ENCODE results near the gene DMAC2L. TPM values are rescaled to one million over a fixed set of nuclear protein-coding genes. Genes with fewer than 3 reads are reported as not detected.

DMAC2L gene
- total RNA-seq, 2 experiments from 2014 or later: 13.8 to 33.0 TPM

DNA sequence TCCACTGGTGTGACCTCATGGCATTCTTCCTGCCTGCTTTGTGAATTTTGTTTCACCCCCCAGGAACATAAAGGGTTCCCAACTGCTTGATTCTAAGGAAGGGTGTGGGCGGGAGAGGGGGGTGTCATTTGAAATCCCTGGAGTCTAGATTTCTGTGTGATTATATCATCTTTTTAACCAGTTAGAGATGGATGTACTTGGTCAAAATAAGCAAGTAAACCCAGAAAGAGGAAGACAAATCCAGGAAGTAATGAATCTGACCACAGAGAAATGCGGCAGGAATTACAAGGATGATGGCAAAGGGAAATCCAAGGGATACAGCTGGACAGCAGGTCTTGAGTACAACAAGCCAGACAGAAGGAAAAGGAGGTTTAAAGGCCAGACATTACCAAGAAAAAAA lies 38.9 kb downstream of the DMAC2L start:
- CTCF ChIA-PET (ENCODE audit: unreplicated experiment): no interaction called here
- H3K9me3 ChIP-seq (ENCODE audit: low read length): no peaks in the 10 kb centered on the region
- POLR2A ChIA-PET: interaction anchor here (0.5 to 0.7 kb wide), 2 partner anchors 203 to 684 kb away, joined by 3 to 7 read pairs; no protein-coding TSS in a partner anchor

DNA sequence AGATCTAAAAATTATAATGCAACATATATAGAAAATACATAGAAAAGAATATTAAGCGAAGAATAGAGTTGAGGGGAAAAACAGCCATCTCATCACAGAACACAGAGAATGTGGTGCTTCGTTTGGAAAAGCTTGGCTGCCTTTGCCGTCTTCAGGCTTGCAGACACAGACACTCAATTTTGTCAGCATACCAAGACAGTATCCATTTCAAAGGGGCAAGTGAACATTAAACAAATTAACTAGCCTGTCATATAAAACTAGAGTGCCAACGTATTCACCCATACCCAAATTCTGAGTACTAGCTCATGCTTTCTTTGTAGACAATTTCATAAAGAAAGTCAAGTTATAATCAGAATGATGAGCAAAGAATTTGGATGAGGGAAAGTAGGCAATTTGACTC lies 40.5 kb downstream of the DMAC2L start:
- POLR2A ChIA-PET: no interaction called here
- no TSS peak for BruUV-seq (replicated peaks)

More for the DNA sequence above, 38.9 kb downstream of the DMAC2L start:
- Histone ChIP-seq H3K36me3 (ENCODE audit: insufficient read depth, low read length) (no peaks in the 10 kb centered on the region), H3K9me2 (ENCODE audit: insufficient read depth, low read length) (no peaks in the 10 kb centered on the region), H3K79me2 (ENCODE audit: insufficient read depth, low read depth, low read length) (no peaks in the 10 kb centered on the region), H3K4me1 (ENCODE audit: insufficient read depth, low read length, poor library complexity, severe bottlenecking) (no peaks in the 10 kb centered on the region), H4K20me1 (ENCODE audit: insufficient read depth, low read length) (no peaks in the 10 kb centered on the region), H2AFZ (ENCODE audit: low read length) (no peak overlapping the region), H3K27ac (ENCODE audit: low read depth, low read length, poor library complexity, severe bottlenecking) (no peak overlapping the region), H3K4me2 (ENCODE audit: low read length) (no peak overlapping the region), H3K4me3 (ENCODE audit: low read depth, low read length, poor library complexity, severe bottlenecking) (no peak overlapping the region)
- TF ChIP-seq, protein P1, sequence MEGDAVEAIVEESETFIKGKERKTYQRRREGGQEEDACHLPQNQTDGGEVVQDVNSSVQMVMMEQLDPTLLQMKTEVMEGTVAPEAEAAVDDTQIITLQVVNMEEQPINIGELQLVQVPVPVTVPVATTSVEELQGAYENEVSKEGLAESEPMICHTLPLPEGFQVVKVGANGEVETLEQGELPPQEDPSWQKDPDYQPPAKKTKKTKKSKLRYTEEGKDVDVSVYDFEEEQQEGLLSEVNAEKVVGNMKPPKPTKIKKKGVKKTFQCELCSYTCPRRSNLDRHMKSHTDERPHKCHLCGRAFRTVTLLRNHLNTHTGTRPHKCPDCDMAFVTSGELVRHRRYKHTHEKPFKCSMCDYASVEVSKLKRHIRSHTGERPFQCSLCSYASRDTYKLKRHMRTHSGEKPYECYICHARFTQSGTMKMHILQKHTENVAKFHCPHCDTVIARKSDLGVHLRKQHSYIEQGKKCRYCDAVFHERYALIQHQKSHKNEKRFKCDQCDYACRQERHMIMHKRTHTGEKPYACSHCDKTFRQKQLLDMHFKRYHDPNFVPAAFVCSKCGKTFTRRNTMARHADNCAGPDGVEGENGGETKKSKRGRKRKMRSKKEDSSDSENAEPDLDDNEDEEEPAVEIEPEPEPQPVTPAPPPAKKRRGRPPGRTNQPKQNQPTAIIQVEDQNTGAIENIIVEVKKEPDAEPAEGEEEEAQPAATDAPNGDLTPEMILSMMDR (conservative IDR thresholded peaks at IDR 0.05; ENCODE audit: low read length): no peak
- TF ChIP-seq EZH2phosphoT487 (IDR thresholded peaks at IDR 0.05; ENCODE audit: borderline replicate concordance, low read depth, low read length): no peak
- intact Hi-C loops (cut with micrococcal nuclease; ENCODE audit: unreplicated experiment): no loop called here
- no TSS peak for BruUV-seq (replicated peaks)
- no peak for DNase-seq (ENCODE audit: low spot score)

DNA sequence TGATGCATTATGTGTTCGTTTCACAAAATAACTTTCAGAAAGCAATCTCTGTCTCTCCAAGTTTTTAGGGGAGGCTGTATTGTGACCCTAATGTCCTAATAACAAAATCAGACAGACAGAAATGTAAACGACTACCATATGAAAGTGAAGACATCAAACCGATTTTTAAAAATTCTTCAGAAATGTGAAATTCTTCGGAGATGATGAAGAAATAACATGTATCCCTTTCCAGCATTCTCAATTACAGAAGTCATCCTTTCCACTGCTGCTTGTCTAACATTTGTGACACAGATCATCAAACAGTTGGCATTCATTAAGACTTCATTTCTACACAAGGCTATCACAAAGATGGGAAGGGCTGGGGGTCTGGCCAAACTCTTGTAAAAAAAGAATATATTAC lies 41.0 kb downstream of the DMAC2L start:
- ChIA-PET POLR2A (interaction anchor here (0.6 kb wide), 1 partner anchor 755 kb away, joined by 3 read pairs; no protein-coding TSS in a partner anchor), CTCF (ENCODE audit: unreplicated experiment) (no interaction called here)
- TF ChIP-seq EZH2phosphoT487 (IDR thresholded peaks at IDR 0.05; ENCODE audit: borderline replicate concordance, low read depth, low read length): no peak
- TF ChIP-seq, protein P1 (conservative IDR thresholded peaks at IDR 0.05; ENCODE audit: low read length): no peak
- intact Hi-C loops (cut with micrococcal nuclease; ENCODE audit: unreplicated experiment): no loop called here
- no peak overlapping the region for H3K4me3 ChIP-seq (ENCODE audit: low read depth, low read length, poor library complexity, severe bottlenecking)
- H3K4me2 ChIP-seq (ENCODE audit: low read length): no peak overlapping the region
- H2AFZ ChIP-seq (ENCODE audit: low read length): no peak overlapping the region
- H3K79me2 ChIP-seq (ENCODE audit: insufficient read depth, low read depth, low read length): no peaks in the 10 kb centered on the region
- H3K27ac ChIP-seq (ENCODE audit: low read depth, low read length, poor library complexity, severe bottlenecking): no peak overlapping the region
- H3K9me2 ChIP-seq (ENCODE audit: insufficient read depth, low read length): no peaks in the 10 kb centered on the region
- no peaks in the 10 kb centered on the region for H3K4me1 ChIP-seq (ENCODE audit: insufficient read depth, low read length, poor library complexity, severe bottlenecking)
- H3K9me3 ChIP-seq (ENCODE audit: low read length): no peaks in the 10 kb centered on the region
- no peak for DNase-seq (ENCODE audit: low spot score)
- no TSS peak for BruUV-seq (replicated peaks)
- no peaks in the 10 kb centered on the region for H3K36me3 ChIP-seq (ENCODE audit: insufficient read depth, low read length)
- H4K20me1 ChIP-seq (ENCODE audit: insufficient read depth, low read length): no peaks in the 10 kb centered on the region

More for the DNA sequence above, 40.5 kb downstream of the DMAC2L start:
- H3K4me2 ChIP-seq (ENCODE audit: low read length): no peak overlapping the region
- H3K4me3 ChIP-seq (ENCODE audit: low read depth, low read length, poor library complexity, severe bottlenecking): no peak overlapping the region
- no peaks in the 10 kb centered on the region for H3K9me2 ChIP-seq (ENCODE audit: insufficient read depth, low read length)
- H2AFZ ChIP-seq (ENCODE audit: low read length): no peak overlapping the region
- H3K9me3 ChIP-seq (ENCODE audit: low read length): no peaks in the 10 kb centered on the region
- no peaks in the 10 kb centered on the region for H3K36me3 ChIP-seq (ENCODE audit: insufficient read depth, low read length)
- DNase-seq (ENCODE audit: low spot score): no peak
- intact Hi-C loops (cut with micrococcal nuclease; ENCODE audit: unreplicated experiment): loop anchor here (1.0 kb wide), 1 partner anchor 11 kb away; no protein-coding TSS in a partner anchor
- no peaks in the 10 kb centered on the region for H3K4me1 ChIP-seq (ENCODE audit: insufficient read depth, low read length, poor library complexity, severe bottlenecking)
- no peak overlapping the region for H3K27ac ChIP-seq (ENCODE audit: low read depth, low read length, poor library complexity, severe bottlenecking)
- no peaks in the 10 kb centered on the region for H3K79me2 ChIP-seq (ENCODE audit: insufficient read depth, low read depth, low read length)
- CTCF ChIA-PET (ENCODE audit: unreplicated experiment): no interaction called here
- TF ChIP-seq, protein P1 (conservative IDR thresholded peaks at IDR 0.05; ENCODE audit: low read length): no peak
- TF ChIP-seq EZH2phosphoT487 (IDR thresholded peaks at IDR 0.05; ENCODE audit: borderline replicate concordance, low read depth, low read length): no peak
- H4K20me1 ChIP-seq (ENCODE audit: insufficient read depth, low read length): no peaks in the 10 kb centered on the region
